ENCODE results near the gene CMPK2. TPM values are rescaled to one million over a fixed set of nuclear protein-coding genes. Genes with fewer than 3 reads are reported as not detected.

CMPK2 gene
- polyA plus RNA-seq, 1 of the 3 experiments (the other 2 are of a cell fraction) = 1.1 TPM

- no peaks in the 10 kb centered on the region for H3K79me2 ChIP-seq (ENCODE audit: insufficient read depth)
- H3K36me3 ChIP-seq (replicated peaks in 1 of 2; ENCODE audit: control insufficient read depth in 1 of 2, insufficient read depth in 2 of 2, low read length in 1 of 2) = no peaks in the 10 kb centered on the region
- TF ChIP-seq SIN3A (IDR thresholded peaks at IDR 0.05; ENCODE audit: borderline replicate concordance, low read depth, low read length) (no peak), RXRA (IDR thresholded peaks at IDR 0.05; ENCODE audit: borderline replicate concordance, low read depth) (no peak), TEAD4 (IDR thresholded peaks at IDR 0.05; ENCODE audit: borderline replicate concordance, insufficient read depth) (no peak), GATA2 (CRISPR knock-in tag; IDR thresholded peaks at IDR 0.05) (no peak), FOSL2 (IDR thresholded peaks at IDR 0.05; ENCODE audit: borderline replicate concordance, low read depth) (no peak), YY1 (IDR thresholded peaks at IDR 0.05; ENCODE audit: low read depth) (no peak), EP300 (IDR thresholded peaks at IDR 0.05; ENCODE audit: borderline replicate concordance in 1 of 2, low read depth in 1 of 2, low read length in 1 of 2) (no peak), RFX5 (IDR thresholded peaks at IDR 0.05; ENCODE audit: low read length) (no peak), TCF12 (IDR thresholded peaks at IDR 0.05) (no peak), RCOR1 (IDR thresholded peaks at IDR 0.05; ENCODE audit: low read length) (no peak), MEF2A (IDR thresholded peaks at IDR 0.05; ENCODE audit: borderline replicate concordance, low read depth) (no peak), FOXJ3 (CRISPR knock-in tag; IDR thresholded peaks at IDR 0.05) (no peak), ELF1 (IDR thresholded peaks at IDR 0.05) (no peak), SMC3 (IDR thresholded peaks at IDR 0.05; ENCODE audit: low read depth, low read length) (no peak), JUND (IDR thresholded peaks at IDR 0.05) (no peak), ZBTB33 (IDR thresholded peaks at IDR 0.05; ENCODE audit: borderline replicate concordance, low read depth) (no peak)
- TF ChIP-seq, protein P1, sequence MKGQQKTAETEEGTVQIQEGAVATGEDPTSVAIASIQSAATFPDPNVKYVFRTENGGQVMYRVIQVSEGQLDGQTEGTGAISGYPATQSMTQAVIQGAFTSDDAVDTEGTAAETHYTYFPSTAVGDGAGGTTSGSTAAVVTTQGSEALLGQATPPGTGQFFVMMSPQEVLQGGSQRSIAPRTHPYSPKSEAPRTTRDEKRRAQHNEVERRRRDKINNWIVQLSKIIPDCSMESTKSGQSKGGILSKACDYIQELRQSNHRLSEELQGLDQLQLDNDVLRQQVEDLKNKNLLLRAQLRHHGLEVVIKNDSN (IDR thresholded peaks at IDR 0.05; ENCODE audit: borderline replicate concordance, low read depth) = no peak
- TF ChIP-seq, protein P2, sequence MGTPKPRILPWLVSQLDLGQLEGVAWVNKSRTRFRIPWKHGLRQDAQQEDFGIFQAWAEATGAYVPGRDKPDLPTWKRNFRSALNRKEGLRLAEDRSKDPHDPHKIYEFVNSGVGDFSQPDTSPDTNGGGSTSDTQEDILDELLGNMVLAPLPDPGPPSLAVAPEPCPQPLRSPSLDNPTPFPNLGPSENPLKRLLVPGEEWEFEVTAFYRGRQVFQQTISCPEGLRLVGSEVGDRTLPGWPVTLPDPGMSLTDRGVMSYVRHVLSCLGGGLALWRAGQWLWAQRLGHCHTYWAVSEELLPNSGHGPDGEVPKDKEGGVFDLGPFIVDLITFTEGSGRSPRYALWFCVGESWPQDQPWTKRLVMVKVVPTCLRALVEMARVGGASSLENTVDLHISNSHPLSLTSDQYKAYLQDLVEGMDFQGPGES (IDR thresholded peaks at IDR 0.05; ENCODE audit: low read depth, low read length) = no peak
- TF ChIP-seq, protein P3, sequence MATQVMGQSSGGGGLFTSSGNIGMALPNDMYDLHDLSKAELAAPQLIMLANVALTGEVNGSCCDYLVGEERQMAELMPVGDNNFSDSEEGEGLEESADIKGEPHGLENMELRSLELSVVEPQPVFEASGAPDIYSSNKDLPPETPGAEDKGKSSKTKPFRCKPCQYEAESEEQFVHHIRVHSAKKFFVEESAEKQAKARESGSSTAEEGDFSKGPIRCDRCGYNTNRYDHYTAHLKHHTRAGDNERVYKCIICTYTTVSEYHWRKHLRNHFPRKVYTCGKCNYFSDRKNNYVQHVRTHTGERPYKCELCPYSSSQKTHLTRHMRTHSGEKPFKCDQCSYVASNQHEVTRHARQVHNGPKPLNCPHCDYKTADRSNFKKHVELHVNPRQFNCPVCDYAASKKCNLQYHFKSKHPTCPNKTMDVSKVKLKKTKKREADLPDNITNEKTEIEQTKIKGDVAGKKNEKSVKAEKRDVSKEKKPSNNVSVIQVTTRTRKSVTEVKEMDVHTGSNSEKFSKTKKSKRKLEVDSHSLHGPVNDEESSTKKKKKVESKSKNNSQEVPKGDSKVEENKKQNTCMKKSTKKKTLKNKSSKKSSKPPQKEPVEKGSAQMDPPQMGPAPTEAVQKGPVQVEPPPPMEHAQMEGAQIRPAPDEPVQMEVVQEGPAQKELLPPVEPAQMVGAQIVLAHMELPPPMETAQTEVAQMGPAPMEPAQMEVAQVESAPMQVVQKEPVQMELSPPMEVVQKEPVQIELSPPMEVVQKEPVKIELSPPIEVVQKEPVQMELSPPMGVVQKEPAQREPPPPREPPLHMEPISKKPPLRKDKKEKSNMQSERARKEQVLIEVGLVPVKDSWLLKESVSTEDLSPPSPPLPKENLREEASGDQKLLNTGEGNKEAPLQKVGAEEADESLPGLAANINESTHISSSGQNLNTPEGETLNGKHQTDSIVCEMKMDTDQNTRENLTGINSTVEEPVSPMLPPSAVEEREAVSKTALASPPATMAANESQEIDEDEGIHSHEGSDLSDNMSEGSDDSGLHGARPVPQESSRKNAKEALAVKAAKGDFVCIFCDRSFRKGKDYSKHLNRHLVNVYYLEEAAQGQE (IDR thresholded peaks at IDR 0.05; ENCODE audit: low read depth, low read length) = no peak
- H2AFZ ChIP-seq (ENCODE audit: low read depth) = no peak overlapping the region
- H4K20me1 ChIP-seq (ENCODE audit: insufficient read depth) = no peaks in the 10 kb centered on the region
- no peaks in the 10 kb centered on the region for H3K9me3 ChIP-seq
- no peaks in the 10 kb centered on the region for H3F3A ChIP-seq (replicated peaks; ENCODE audit: insufficient read depth)
- no peaks in the 10 kb centered on the region for H3K9me2 ChIP-seq
- H3K27me3 ChIP-seq (ENCODE audit: insufficient read depth) = no peaks in the 10 kb centered on the region
- peaks cover 0 to 5% of the 10 kb centered on the region in 2 experiments; a peak in 2 of 4 replicates for H3K4me1 ChIP-seq (ENCODE audit: control insufficient read depth in 1 of 2, insufficient read depth in 2 of 2, low read depth in 1 of 2, low read length in 1 of 2)
- H3K4me2 ChIP-seq = no peak overlapping the region
- no peak overlapping the region for H3K9ac ChIP-seq
- 51% methylated on average over 5 of the region's 5 CpGs for WGBS (ENCODE audit: low lambda C conversion rate)
- CTCF ChIA-PET = no interaction called here
- DNase-seq = no peak
- H3K27ac ChIP-seq (ENCODE audit: low read depth in 2 of 2, low read length in 1 of 2) = no peak overlapping the region
- POLR2A ChIA-PET = no interaction called here
- H3K4me3 ChIP-seq (ENCODE audit: low read depth in 2 of 2, low read length in 1 of 2) = no peak overlapping the region
These were observed 15.8 kb upstream of the CMPK2 start for GRCh38 chr2:6881516-6881915.

Data from SK-N-SH (cell line).